Ramos (cell line): ENCODE data around the gene ACIN1.
"Not testable (repeated sequence)": the region's sequence is repeated elsewhere in the genome, so short reads cannot be mapped to it uniquely, and the experiment has no call there.

Source experiments
- in situ Hi-C: fragments of 300-500 bp; cut with MboI; formaldehyde crosslinking; loops from one replicate; pipeline ENCODE4 v1.14.3; 2022; ENCODE audit warnings: low sequenced_read_pairs; ENCODE audit not compliant: unreplicated experiment

Gene ACIN1

DNA sequence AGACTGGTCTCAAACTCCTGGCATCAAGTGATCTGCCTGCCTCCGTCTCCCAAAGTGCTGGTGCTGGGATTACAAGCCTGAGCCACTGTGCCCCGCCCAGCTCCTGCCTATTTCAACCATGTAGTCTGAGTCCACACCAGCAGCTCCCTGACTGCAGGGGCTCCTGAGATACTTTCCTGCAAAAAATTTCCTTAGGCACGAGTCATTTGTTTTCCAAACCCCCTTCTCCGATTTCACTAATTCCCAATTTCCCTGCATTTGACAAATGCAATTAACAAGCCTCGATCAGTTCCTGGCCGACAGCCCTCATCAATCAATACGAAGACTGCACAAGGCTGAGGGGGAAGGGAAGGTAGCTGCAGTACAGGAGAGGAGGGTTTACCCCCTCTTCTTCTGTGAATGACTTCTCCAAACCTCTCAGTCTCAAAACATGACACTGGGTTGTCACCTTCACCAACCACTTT, 70.3 kb downstream of the ACIN1 start:
- in situ Hi-C loops: no loop called here

DNA sequence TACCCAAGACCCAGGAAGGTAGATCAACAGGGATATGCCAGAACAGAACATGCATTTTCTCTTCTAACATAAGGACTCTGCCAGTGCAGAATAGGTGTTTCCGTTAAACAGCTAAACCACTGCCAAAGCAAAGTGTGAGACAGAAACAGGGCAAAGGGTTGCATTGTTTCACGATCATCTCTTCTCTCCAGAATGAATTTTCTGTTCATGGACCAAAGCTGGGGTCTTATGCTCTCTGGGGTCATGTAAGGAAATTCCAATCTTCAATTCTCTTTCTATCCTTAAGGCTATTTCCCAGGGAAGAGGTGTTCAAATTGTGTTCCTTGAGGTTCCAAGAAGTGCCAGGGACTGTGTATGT, 71.2 kb downstream of the ACIN1 start:
- in situ Hi-C loops: no loop called here

- in situ Hi-C loops: no loop called here
Observed at GRCh38 chr14:23023022-23023794, 71.7 kb downstream of the ACIN1 start.

- in situ Hi-C loops: no loop called here
Observed at GRCh38 chr14:23021889-23022442, 73.0 kb downstream of the ACIN1 start.

DNA sequence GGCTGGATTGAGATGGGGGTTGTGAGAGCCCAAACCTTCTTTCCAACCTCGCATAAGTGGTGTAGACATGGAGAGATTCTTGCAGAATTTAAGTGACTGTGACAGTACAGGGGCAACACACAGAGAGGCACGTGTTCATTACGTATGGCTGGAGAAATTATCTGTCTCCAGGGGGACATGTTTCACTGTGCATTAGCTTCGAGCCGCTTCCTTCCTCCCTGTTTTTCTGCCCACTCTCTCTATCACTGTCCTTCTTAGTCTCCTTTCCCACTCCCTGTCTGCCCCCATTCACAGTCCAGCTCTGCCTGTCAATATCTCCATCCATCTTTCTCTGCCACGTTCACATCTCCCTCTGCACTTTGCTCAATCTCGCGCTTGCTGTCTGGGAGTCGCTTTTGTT, 73.5 kb downstream of the ACIN1 start:
- in situ Hi-C loops: no loop called here

DNA sequence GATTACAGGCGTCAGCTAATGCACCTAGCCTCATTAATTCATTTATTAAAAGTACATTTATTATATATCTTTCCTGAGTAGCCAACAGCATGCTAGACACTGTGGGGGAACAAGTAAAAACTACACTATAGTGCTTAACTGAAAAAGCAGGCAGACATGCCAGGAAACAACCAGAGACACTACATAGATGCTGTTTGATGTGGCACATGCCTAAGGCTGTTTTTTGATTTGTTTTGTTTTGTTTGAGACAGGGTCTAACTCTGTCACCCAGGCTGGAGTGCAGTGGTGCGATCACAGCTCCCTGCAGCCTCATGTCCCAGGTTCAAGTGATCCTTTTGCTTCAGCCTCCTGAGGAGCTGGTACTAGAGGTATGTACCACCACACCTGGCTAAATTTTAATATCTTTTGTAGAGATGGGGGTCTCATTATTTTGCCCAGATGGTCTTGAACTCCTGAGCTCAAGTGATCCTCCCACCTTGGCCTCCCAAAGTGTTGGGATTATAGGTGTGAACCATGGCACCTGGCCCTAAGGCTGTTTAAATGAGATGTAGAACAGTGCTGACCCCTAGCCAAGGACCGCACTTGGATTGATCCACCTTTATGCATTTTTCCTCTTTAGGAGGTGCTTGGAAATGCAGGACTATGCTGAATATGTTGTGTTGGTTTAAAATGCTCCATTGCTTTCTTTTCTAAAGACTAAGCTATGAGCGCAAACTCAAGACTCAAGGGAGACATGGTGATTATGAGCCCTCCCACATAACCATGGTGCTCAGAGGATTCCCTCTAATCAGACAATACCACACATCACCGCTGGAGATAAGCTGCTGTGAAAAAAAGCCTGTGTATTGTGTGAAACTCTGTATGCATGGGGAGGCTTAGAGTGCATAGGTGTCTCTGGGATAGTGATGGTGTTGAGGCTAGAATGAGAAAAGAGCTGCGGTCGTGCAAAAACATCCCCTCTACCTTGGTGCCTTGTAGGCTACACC, 74.5 kb downstream of the ACIN1 start:
- in situ Hi-C loops: no loop called here

DNA sequence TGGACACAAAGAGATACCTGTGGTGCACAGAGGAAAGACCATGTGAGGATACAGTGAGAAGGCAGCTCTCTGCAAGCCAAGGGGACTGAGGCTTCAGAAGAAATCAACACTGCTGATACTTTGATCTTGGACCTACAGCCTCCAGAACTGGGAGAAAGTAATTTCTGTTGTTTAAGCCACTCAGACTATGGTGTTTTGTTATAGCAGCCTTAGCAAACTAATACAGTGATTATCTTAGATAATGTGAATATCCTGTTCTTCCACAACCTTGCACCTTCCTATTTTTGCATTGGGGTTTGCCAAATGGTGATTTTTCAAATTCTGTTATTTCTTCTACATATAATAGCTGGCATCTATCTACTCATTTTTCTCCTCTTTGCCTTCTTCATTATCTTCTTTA, 76.8 kb downstream of the ACIN1 start:
- in situ Hi-C loops: no loop called here

DNA sequence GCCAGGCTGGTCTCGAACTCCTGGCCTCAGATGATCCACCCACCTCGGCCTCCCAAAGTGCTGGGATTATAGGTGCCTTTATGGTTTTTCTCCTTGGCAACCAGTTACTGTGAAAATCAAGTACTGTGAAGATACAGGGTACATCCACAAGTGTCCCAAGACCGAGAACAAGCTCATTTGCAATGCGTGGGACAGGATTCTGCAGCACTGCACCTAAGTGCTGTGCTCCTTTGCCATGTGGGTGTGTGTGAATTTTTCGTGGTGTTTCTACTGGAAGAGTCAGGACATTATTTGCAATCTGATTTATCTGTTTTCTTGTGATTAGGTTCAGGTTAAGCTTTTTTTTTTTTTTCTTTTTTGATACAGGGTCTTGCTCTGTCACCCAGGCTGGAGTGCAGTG, 77.8 kb downstream of the ACIN1 start:
- in situ Hi-C loops: no loop called here

DNA sequence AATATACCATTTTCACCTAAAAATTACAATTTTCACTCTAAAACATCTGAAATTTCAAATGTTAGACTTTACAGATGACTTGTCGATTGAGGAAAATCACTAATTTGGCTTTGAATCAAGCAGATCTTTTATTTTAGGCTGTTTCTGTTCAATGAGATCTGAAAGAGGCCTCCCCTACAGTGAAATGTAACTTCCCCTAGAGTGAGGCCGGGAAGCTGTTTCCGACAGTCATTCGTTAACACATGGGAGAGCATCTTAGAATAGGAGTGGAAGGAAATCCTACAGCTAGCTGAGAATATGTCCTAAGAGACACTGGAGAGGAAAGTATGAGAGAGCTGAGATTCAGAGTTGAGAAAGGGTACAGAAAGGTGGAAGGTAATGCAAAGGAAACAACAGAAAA, 79.3 kb downstream of the ACIN1 start:
- in situ Hi-C loops: no loop called here

DNA sequence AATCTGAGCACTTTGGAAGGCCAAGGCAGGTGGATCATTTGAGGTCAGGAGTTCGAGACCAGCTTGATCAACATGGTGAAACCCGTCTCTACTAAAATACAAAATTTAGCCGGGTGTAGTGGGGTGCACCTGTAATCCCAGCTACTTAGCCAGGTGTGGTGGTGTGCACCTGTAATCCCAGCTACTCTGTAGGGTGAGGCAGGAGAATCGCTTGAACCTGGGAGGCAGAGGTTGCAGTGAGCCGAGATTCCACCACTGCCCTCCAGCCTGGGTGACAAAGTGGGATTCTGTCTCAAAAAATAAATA, 81.2 kb downstream of the ACIN1 start:
- in situ Hi-C loops: not testable (repeated sequence)

GRCh38 chr14:23013054-23013748, 81.7 kb downstream of the ACIN1 start:
- in situ Hi-C loops: no loop called here

GRCh38 chr14:23009939-23010726, 84.8 kb downstream of the ACIN1 start, which contains the start of gene C14orf93:
C14orf93 (minus strand) TSS chr14:23010143; CDS start chr14:22999023, 11,120 bp downstream.
- in situ Hi-C loops: no loop called here

GRCh38 chr14:23009483-23009938, 85.4 kb downstream of the ACIN1 start:
- in situ Hi-C loops: no loop called here

- in situ Hi-C loops: no loop called here
Observed at GRCh38 chr14:23008831-23009230, 86.1 kb downstream of the ACIN1 start.
